ENCODE measurements around the gene SPIRE1. TPM values are rescaled to one million over a fixed set of nuclear protein-coding genes. Genes with fewer than 3 reads are reported as not detected.

SPIRE1 gene
- polyA plus RNA-seq, 1 experiment = 11.6 TPM

DNA sequence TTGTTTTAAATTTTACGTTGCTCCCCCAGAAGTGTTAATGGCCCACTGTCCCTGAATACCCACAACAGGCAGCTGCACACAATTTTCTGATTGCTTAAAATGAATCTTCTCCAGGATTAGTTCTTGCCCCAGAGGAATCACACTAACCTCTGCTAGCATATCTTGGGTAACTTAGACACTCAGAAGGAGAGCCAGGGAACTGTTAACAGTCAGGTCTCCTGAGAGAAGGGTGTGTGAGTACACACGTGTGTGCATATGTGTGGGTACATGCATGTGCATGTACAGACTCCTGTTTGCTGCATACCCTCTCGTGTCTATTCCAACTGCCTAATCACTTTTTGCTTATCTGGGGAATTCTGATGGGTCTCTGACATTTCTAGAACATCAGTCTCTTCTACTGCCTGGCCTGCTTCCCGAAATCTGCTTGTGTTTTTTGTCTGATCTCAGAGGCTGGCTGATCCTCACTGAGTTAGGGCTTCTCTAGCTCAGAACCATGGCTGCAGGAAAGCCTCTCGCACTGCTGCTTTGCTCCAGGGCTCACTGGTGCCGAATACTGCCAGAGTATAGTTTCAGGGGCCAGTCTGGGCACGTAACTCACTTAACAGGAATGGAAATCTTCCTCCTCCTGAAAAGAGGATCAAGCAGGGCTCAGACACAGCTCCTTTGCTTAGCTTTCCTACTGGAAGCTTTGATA lies 187.4 kb downstream of the SPIRE1 start:
- Histone ChIP-seq H3K36me3 (ENCODE audit: control insufficient read depth, insufficient read depth, low read length) (peaks cover 1% of the 10 kb centered on the region; the same call in 1 of the 2 replicates), H3K27me3 (ENCODE audit: control insufficient read depth, insufficient read depth, low read length) (no peaks in the 10 kb centered on the region), H3K4me3 (ENCODE audit: low read depth, low read length) (no peak overlapping the region)
- ChIA-PET POLR2A (no interaction called here), CTCF (interaction anchor here (0.9 kb wide), 1 partner anchor 10 kb away, joined by 3 read pairs; no protein-coding TSS in a partner anchor)
- TF ChIP-seq, protein P1, sequence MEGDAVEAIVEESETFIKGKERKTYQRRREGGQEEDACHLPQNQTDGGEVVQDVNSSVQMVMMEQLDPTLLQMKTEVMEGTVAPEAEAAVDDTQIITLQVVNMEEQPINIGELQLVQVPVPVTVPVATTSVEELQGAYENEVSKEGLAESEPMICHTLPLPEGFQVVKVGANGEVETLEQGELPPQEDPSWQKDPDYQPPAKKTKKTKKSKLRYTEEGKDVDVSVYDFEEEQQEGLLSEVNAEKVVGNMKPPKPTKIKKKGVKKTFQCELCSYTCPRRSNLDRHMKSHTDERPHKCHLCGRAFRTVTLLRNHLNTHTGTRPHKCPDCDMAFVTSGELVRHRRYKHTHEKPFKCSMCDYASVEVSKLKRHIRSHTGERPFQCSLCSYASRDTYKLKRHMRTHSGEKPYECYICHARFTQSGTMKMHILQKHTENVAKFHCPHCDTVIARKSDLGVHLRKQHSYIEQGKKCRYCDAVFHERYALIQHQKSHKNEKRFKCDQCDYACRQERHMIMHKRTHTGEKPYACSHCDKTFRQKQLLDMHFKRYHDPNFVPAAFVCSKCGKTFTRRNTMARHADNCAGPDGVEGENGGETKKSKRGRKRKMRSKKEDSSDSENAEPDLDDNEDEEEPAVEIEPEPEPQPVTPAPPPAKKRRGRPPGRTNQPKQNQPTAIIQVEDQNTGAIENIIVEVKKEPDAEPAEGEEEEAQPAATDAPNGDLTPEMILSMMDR (IDR thresholded peaks at IDR 0.05; ENCODE audit: insufficient read depth, low read depth, low read length) = no peak
- DNase-seq (ENCODE audit: low read depth) = no peak

DNA sequence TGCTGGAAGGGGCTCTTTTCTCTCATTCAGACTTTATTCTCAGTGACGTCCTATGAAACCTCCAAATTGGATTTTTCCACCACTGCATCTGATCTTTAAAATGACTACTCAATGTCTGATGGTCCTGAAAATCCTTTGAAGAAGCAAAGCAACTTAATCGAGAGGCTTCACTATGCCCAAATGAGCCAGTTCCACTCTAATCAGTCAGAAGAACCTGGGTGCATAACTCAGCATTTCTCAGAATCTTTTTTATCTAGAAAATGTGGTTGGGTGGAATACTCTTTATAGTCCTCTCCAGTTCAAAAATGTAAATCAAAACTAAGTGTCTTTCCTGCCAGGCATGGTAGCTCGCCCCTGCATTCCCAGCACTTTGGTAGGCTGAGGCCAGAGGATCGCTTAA lies 189.5 kb downstream of the SPIRE1 start:
- H3K27me3 ChIP-seq (ENCODE audit: control insufficient read depth, insufficient read depth, low read length) = no peaks in the 10 kb centered on the region
- no peak overlapping the region for H3K4me3 ChIP-seq (ENCODE audit: low read depth, low read length)
- DNase-seq (ENCODE audit: low read depth) = no peak
- TF ChIP-seq, protein P1 (IDR thresholded peaks at IDR 0.05; ENCODE audit: insufficient read depth, low read depth, low read length) = no peak
- POLR2A ChIA-PET = no interaction called here
- CTCF ChIA-PET = interaction anchor here (1.2 kb wide), 1 partner anchor 10 kb away, joined by 3 read pairs; no protein-coding TSS in a partner anchor
- H3K36me3 ChIP-seq (ENCODE audit: control insufficient read depth, insufficient read depth, low read length) = peaks cover 4% of the 10 kb centered on the region

DNA sequence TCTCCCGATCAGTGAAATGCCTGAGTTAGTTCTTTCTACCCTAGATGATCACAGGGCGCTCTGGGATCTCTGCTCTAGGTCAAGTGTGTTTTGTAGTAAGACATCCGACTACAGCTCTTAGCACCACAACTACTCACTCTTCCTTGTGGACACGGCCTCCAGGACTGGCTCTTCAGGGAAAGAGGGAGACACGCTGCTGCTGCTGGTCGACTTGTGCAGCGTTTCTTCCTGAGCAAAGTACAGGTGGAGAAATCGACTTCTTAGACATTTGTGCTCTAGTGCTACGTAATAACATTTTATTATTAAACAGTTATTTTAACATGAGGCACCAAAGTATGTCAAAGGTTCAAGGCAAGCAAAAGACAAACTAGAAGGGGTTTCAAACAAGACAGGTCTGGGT lies 193.2 kb downstream of the SPIRE1 start:
- Histone ChIP-seq H3K36me3 (ENCODE audit: control insufficient read depth, insufficient read depth, low read length) (peaks cover 6% of the 10 kb centered on the region), H3K27me3 (ENCODE audit: control insufficient read depth, insufficient read depth, low read length) (no peaks in the 10 kb centered on the region), H3K4me3 (ENCODE audit: low read depth, low read length) (no peak overlapping the region)
- no peak for DNase-seq (ENCODE audit: low read depth)
- TF ChIP-seq, protein P1 (IDR thresholded peaks at IDR 0.05; ENCODE audit: insufficient read depth, low read depth, low read length) = no peak
- POLR2A ChIA-PET = no interaction called here
- CTCF ChIA-PET = no interaction called here

DNA sequence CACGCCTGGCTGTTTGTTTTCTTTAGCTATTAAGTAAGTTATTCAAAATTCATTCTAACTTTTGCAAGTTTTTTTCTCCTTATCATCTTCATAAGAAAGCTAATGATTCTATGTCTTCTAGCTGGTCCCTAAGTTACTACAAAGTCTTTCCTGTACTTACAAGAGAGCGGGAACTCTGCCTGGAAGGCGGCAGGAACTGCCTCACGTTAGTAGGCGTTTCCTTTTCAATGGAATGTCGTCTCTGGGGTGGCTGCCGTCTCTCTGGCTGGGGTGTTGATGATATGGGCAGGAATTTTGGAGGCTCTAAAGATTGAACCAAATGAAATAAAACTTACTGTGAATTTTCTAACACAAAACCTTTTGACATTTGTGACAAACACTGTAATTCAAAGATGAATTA lies 194.7 kb downstream of the SPIRE1 start:
- peaks cover 7% of the 10 kb centered on the region for H3K36me3 ChIP-seq (ENCODE audit: control insufficient read depth, insufficient read depth, low read length)
- TF ChIP-seq, protein P1 (IDR thresholded peaks at IDR 0.05; ENCODE audit: insufficient read depth, low read depth, low read length) = no peak
- no peaks in the 10 kb centered on the region for H3K27me3 ChIP-seq (ENCODE audit: control insufficient read depth, insufficient read depth, low read length)
- no peak for DNase-seq (ENCODE audit: low read depth)
- CTCF ChIA-PET = interaction anchor here (0.9 to 1.8 kb wide), 3 partner anchors 12 to 197 kb away, joined by 3 to 7 read pairs (median 4); no protein-coding TSS in a partner anchor
- POLR2A ChIA-PET = no interaction called here
- H3K4me3 ChIP-seq (ENCODE audit: low read depth, low read length) = no peak overlapping the region

DNA sequence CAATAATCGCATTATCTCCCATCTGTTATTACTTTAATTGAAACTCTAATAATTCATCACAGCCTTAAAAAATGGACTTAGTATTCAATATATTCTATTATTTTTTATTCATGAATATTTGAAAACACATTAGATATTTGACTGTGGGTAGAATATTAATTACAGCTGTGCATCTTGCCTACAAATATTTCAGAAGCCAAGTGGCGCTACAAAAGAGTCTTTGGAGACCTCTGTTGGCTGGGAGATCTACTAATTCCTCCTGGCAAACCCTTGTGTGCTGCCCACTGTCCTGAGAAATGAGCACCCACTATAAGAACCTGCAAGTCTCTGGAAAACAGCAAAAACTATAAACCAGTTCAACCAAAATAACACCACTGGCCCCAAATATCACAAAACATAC lies 195.7 kb downstream of the SPIRE1 start:
- ChIA-PET CTCF (interaction anchor here (1.3 to 1.8 kb wide), 3 partner anchors 11 to 198 kb away, joined by 4 to 7 read pairs (median 5); no protein-coding TSS in a partner anchor), POLR2A (no interaction called here)
- no peaks in the 10 kb centered on the region for H3K27me3 ChIP-seq (ENCODE audit: control insufficient read depth, insufficient read depth, low read length)
- H3K4me3 ChIP-seq (ENCODE audit: low read depth, low read length) = no peak overlapping the region
- no peak for DNase-seq (ENCODE audit: low read depth)
- peaks cover 9% of the 10 kb centered on the region for H3K36me3 ChIP-seq (ENCODE audit: control insufficient read depth, insufficient read depth, low read length)
- TF ChIP-seq, protein P1 (IDR thresholded peaks at IDR 0.05; ENCODE audit: insufficient read depth, low read depth, low read length) = no peak

Measured in BJ (cell line).